GM18870 (cell line): ENCODE measurements around the gene GRB10.

Source experiments
- ATAC-seq: cut with Tn5 transposase; IDR thresholded peaks from one replicate; pipeline ENCODE4 v1.9.1; 2021; ENCODE audit warnings: moderate library complexity; ENCODE audit not compliant: unreplicated experiment

GRB10 gene

GRCh38 chr7:50658696-50659095 is 124.0 kb downstream of the GRB10 start:
- no peak for ATAC-seq

DNA sequence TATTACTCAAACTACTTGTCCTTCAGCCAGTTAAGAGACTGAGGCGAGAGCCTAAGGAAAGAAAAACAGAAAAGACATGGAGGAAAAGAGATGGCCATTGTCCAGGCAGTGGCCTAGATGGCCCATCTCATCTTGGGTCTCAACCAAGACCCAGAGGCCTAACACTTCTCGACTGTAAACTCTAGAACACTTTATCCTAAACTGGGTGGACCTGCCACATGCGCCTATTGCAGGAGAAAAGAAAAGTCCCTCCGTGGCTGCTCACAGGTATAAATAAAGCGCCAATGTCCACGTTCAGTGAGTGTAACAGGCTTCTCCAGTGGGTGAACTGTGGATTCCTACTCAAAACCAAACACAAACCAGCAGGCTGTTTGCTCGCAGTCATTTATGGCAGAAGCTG is 124.8 kb downstream of the GRB10 start:
- ATAC-seq, result no peak

DNA sequence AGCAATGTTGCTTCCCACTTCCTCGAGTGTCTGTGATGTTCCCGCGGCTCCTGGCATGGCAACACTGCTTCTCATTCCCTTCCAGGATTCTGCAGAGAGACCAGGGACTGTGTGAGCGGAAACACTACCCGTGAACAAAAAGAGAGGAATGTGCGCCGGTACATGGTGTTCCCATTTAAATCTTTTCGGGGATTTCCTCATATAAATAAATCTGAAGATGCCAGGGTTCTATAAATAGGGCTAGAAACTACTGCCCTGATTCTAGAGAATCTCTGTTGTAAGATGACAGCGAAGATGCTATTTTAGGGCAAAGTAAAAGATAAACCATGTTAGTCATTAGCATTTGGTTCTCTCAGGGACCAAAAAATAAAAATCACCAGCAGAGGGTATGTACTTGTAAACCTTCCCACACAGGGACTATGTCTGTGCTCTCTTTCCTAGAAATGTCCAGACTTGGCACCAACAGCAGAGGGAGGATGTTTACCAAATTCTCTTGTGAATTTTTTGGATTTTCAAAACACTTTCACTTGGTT is 125.3 kb downstream of the GRB10 start:
- ATAC-seq, result no peak

DNA sequence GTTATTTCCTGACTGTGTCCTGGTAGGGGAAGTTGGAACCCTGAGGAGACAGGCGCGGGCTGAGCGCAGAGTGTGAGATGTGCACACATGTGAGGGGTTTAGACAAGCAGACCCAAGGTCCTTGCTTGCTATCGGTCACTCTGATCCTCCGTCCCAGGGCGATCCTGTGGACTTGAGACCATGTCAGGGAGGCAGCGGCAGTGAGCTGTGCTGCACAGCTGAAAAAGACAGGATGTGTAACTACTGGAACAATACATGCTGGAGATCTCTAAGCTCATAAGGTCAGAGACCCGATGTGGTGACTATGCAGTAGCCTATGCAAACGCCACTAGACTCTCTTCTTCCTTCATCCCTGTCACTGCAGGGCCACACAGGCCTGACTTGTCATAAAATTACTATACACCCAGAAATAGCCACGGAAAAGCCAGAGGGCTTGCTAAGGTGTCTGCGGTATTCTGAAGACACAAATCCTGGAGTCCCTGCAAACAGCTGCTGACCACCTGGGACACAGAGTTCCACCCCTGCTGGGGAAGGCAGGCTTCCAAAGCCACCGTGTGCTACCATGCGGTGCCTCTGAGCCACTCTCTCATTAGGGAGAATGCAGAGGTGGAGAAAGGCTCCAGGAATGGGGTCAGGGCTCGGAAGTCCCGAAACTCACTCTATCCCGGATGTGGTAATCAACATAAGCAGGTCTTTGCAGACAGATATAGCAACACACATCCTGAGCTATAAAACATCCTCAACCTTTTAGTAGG is 126.4 kb downstream of the GRB10 start:
- no peak for ATAC-seq

- ATAC-seq, result no peak
Observed at GRCh38 chr7:50655490-50655889, 127.2 kb downstream of the GRB10 start.

GRCh38 chr7:50655020-50655419 is 127.7 kb downstream of the GRB10 start:
- ATAC-seq, result no peak

- no peak for ATAC-seq
Observed at GRCh38 chr7:50653981-50654425, 128.7 kb downstream of the GRB10 start.

DNA sequence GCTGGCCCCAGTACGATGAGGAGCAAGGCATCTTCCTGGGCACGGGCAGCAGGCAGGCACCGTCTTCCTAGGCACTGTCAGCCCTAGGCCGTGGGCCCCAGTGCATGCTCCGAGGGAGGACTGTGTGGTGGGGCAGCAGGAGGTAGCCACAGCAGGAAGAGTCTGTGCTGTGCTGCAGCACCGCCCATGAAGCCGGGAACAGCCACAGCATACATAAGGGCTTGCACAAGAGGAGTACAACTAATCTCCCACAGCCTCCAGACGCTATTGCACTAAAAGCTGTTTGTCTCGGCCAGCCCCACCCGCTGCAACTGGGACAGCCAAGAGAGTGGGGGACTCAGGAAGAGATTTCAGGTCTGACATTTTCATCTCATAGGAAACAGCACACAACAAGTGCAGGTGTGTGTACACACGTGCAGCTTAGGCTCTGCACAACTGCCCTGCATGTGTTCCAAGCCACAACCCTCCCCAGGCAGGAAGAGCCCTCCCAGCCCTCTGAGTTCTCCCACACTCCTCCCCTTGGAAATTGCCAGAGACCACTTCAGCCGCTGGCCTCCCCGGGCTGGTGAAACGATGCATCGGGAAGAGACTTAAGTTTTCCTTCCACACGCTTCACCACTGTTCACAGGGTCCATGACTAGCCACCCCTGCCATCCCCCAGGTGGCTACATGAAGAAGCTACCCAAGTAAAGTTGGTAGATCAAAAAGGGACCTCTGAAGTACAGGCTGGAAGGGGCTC is 129.4 kb downstream of the GRB10 start:
- no peak for ATAC-seq

DNA sequence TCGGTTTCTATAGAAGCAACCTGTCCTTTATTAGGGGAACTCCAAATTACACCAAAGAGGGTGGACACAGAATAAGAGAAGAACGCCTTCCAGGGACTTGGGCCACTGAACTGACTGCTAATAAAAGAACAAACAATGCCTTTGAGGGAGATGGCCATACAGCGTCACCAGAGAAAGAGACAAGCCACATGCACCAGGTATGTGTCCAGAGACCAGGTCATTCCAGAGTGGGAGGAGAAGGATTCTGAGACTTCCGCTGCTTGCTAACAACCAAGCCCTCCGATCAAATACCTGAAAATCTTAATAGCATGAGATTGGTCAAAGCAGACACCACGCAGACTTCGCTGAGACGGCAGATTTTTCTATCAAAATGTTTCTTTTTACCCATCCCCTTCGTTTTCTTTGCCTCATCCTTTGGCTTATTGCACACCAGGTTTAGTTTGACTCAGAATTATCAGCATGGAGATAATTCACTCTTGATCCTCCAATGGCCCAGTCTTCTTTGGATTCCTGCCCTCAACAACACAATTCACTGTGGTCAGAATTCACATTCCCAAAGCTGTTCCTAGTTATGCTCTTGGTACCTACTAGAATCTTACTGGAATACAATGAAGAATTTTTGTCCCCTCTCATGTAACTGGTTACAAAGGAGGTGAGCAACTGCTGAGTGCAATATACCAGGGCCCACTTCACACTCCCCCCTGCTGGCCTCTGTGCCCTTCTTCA is 130.1 kb downstream of the GRB10 start:
- no peak for ATAC-seq

- ATAC-seq, result peak; percentile 69
Observed at GRCh38 chr7:50651271-50651989, 131.3 kb downstream of the GRB10 start.

DNA sequence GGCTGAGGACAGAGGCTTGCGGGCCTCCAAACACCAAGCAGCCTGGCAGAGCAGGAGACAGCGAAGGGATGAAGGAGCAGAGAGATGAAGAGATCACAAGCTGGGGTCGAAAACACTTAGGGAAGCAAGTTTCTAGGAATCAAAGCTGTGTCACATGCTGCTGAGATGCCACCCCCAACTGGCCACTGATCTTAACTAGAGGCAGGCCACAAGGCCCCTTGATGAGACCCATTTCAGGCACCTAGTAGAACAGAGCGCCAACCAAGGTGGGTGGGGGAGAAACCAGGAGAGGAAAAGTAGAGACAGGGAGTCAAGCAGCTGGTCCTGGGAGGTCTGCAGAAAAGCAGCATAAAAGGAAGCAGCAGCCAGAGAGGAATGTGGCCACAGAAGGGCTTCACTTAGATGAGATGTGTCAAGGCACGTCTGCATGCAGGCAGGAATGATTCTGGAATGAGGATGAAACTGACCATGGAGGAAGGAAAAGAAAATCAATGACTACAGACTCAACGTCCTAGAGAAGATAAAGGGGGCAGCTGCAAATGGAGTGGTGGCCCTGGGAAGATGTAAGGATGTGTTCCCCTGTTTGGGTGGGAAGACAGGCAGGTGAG is 132.5 kb downstream of the GRB10 start:
- no peak for ATAC-seq

DNA sequence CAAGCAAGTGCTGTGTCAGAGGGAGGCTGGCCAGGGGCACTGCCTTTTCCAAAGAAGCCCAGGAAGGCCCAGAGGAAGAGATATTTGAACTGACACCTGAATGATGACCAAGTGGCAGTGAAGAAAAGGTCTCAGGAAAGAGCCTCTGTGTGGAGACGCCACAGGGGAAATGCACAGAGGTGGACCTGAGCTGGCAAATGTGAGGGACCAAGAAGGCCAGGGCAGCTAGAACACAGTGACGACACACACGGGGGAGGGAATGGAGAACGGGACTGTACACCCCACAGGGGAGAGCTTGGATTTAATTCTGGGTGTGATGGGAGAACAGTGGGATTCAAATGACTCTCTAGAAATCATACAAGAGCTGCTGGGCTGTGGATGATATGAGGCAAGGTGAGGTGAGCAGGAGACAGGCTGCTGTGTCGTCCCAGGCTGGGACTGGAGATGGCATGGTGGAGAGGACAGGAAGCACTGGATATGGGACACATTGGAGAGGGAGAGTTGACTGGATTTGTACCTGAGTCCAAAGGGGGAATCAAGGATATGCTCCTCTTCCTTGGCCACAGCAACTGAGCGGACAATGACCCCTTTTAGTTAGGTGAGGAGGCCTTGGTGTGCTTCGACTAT is 133.3 kb downstream of the GRB10 start:
- ATAC-seq, result no peak

GRCh38 chr7:50648570-50649169 is 134.0 kb downstream of the GRB10 start:
- ATAC-seq, result no peak

DNA sequence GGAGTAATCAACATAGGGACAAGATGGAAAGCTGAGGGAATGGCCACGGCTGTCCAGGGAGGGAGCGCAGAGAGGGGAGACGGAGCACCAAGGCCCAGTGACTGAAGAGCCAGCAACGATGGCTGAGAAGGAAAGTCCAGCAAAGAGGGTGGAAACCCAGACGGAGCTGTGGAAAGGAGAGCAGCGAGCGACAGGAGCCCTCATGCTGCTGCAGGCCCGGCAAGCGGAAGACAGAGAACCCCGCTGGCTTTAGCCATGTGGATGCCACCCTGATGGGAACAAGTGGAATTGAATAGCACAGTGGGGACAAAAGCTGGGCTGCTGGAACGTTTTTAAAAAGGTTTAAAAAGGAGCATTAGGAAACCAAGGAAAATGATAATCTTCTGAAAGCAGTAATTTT is 134.6 kb downstream of the GRB10 start:
- ATAC-seq, result no peak

- no peak for ATAC-seq
Observed at GRCh38 chr7:50647286-50647980, 135.3 kb downstream of the GRB10 start.

GRCh38 chr7:50646069-50646468 is 136.6 kb downstream of the GRB10 start:
- ATAC-seq, result no peak

- ATAC-seq, result no peak
Observed at GRCh38 chr7:50645186-50645585, 137.5 kb downstream of the GRB10 start.

DNA sequence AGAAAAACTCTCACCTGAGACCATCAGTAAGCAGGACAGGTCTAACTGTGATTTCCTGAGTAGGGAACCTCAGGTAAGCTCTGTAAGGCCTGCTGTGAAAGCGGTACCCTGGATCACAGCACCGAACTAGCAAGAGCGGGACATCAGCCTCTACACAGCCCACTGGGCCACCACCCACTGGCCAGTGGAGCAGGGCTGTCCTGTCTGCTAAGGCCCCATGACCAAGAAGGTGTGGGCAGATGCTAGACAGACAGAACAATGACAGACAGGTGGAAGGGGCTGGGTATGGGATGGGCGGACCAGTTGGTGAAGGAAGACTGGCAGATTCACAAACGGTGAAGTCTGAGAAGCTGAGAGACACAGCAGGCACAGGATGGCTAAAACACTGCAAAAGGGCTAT is 138.1 kb downstream of the GRB10 start:
- no peak for ATAC-seq

DNA sequence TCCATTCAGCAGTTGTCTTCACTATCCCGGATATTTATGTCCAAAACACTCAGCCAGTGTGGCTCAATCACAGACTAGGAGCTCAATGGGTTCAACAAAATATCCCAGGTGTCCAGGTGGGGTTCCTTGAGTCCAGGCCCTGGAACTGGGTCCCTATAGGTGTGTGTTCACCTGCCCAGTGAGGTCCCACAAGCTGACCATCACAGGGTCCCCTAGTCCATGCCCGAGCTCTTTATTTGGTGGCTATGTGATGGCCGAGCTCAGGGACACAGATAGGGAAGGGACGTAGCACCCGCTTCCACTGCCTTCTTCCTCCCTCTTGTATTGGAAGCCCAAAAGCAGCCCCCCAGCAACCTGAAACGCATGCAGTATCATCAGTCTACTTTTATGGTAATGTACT is 138.6 kb downstream of the GRB10 start:
- no peak for ATAC-seq
